ENCODE measurements around the gene KCNJ6.

Gene KCNJ6

GRCh38 chr21:37737507-37737906 is 178.8 kb downstream of the KCNJ6 start:
- TF ChIP-seq TOX (CRISPR knock-in tag; IDR thresholded peaks at IDR 0.05; ENCODE audit: borderline replicate concordance) (no peak), ZC3H10 (CRISPR knock-in tag; IDR thresholded peaks at IDR 0.05) (no peak), POU6F1 (CRISPR knock-in tag; IDR thresholded peaks at IDR 0.05; ENCODE audit: borderline replicate concordance, low read depth) (no peak), ZNF8 (CRISPR knock-in tag; IDR thresholded peaks at IDR 0.05) (no peak), CSRNP3 (CRISPR knock-in tag; IDR thresholded peaks at IDR 0.05) (no peak)
- TF ChIP-seq, protein P1, sequence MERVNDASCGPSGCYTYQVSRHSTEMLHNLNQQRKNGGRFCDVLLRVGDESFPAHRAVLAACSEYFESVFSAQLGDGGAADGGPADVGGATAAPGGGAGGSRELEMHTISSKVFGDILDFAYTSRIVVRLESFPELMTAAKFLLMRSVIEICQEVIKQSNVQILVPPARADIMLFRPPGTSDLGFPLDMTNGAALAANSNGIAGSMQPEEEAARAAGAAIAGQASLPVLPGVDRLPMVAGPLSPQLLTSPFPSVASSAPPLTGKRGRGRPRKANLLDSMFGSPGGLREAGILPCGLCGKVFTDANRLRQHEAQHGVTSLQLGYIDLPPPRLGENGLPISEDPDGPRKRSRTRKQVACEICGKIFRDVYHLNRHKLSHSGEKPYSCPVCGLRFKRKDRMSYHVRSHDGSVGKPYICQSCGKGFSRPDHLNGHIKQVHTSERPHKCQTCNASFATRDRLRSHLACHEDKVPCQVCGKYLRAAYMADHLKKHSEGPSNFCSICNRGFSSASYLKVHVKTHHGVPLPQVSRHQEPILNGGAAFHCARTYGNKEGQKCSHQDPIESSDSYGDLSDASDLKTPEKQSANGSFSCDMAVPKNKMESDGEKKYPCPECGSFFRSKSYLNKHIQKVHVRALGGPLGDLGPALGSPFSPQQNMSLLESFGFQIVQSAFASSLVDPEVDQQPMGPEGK (CRISPR knock-in tag; IDR thresholded peaks at IDR 0.05; ENCODE audit: borderline replicate concordance) = no peak
- ATAC-seq = no peak

- TF ChIP-seq ARNTL (CRISPR knock-in tag; IDR thresholded peaks at IDR 0.05; ENCODE audit: borderline replicate concordance, low read depth) (no peak), ZC3H10 (CRISPR knock-in tag; IDR thresholded peaks at IDR 0.05) (no peak), CSRNP3 (CRISPR knock-in tag; IDR thresholded peaks at IDR 0.05) (no peak), ZFP30 (CRISPR knock-in tag; IDR thresholded peaks at IDR 0.05) (no peak), POU6F1 (CRISPR knock-in tag; IDR thresholded peaks at IDR 0.05; ENCODE audit: borderline replicate concordance, low read depth) (no peak), SNAI2 (CRISPR knock-in tag; IDR thresholded peaks at IDR 0.05) (no peak), ZNF565 (CRISPR knock-in tag; conservative IDR thresholded peaks at IDR 0.05; ENCODE audit: low read depth) (no peak), TSHZ2 (CRISPR knock-in tag; IDR thresholded peaks at IDR 0.05) (no peak), RARB (CRISPR knock-in tag; IDR thresholded peaks at IDR 0.05) (no peak), PPARA (CRISPR knock-in tag; IDR thresholded peaks at IDR 0.05; ENCODE audit: borderline replicate concordance) (no peak), CREB5 (CRISPR knock-in tag; IDR thresholded peaks at IDR 0.05; ENCODE audit: low read depth) (no peak), ESRRG (CRISPR knock-in tag; IDR thresholded peaks at IDR 0.05) (no peak), CSDC2 (CRISPR knock-in tag; IDR thresholded peaks at IDR 0.05) (no peak), OSR1 (CRISPR knock-in tag; IDR thresholded peaks at IDR 0.05) (no peak), ZNF8 (CRISPR knock-in tag; IDR thresholded peaks at IDR 0.05) (no peak)
- TF ChIP-seq, protein P1 (CRISPR knock-in tag; IDR thresholded peaks at IDR 0.05; ENCODE audit: borderline replicate concordance) = no peak
- no peak for ATAC-seq
Measured at GRCh38 chr21:37734846-37735245, 181.4 kb downstream of the KCNJ6 start.

Measured in SK-N-SH treated with all-trans-retinoic acid at 6 μM for 48 hours (cell line).